Measurements from ENCODE around the gene PLEKHM2.

Gene PLEKHM2

GRCh38 chr1:15733218-15733725, 49.2 kb downstream of the PLEKHM2 start:
- Histone ChIP-seq H2AFZ (ENCODE audit: low read depth, low read length) (no peak overlapping the region), H3K4me2 (ENCODE audit: insufficient read depth, low read length) (no peak overlapping the region), H3K36me3 (ENCODE audit: insufficient read depth, low read length) (peaks cover 64% of the 10 kb centered on the region), H3K79me2 (ENCODE audit: insufficient read depth, low read length) (no peaks in the 10 kb centered on the region), H4K20me1 (ENCODE audit: insufficient read depth, low read length) (no peaks in the 10 kb centered on the region; the same call in 1 of the 2 replicates), H3K9ac (ENCODE audit: low read depth, low read length) (no peak overlapping the region), H3K4me1 (ENCODE audit: insufficient read depth, low read length) (no peaks in the 10 kb centered on the region), H3K9me3 (ENCODE audit: insufficient read depth, low read length, severe bottlenecking) (no peaks in the 10 kb centered on the region), H3K27ac (ENCODE audit: low read length) (no peak overlapping the region), H3K27me3 (ENCODE audit: insufficient read depth, low read length, poor library complexity) (no peaks in the 10 kb centered on the region), H3K4me3 (ENCODE audit: low read depth in 1 of 2, low read length in 2 of 2) (no peak overlapping the region)
- DNase-seq (no peak), ATAC-seq (ENCODE audit: insufficient read depth, low read depth) (no peak)
- TF ChIP-seq, protein P1, sequence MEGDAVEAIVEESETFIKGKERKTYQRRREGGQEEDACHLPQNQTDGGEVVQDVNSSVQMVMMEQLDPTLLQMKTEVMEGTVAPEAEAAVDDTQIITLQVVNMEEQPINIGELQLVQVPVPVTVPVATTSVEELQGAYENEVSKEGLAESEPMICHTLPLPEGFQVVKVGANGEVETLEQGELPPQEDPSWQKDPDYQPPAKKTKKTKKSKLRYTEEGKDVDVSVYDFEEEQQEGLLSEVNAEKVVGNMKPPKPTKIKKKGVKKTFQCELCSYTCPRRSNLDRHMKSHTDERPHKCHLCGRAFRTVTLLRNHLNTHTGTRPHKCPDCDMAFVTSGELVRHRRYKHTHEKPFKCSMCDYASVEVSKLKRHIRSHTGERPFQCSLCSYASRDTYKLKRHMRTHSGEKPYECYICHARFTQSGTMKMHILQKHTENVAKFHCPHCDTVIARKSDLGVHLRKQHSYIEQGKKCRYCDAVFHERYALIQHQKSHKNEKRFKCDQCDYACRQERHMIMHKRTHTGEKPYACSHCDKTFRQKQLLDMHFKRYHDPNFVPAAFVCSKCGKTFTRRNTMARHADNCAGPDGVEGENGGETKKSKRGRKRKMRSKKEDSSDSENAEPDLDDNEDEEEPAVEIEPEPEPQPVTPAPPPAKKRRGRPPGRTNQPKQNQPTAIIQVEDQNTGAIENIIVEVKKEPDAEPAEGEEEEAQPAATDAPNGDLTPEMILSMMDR (IDR thresholded peaks at IDR 0.05; ENCODE audit: borderline replicate concordance, extremely low read depth, low read length, poor library complexity, severe bottlenecking) = no peak
- no peak for TF ChIP-seq EZH2 (IDR thresholded peaks at IDR 0.05; ENCODE audit: borderline replicate concordance, low read depth, low read length, severe bottlenecking)

GRCh38 chr1:15733726-15734226, 49.7 kb downstream of the PLEKHM2 start:
- Histone ChIP-seq H3K9me3 (ENCODE audit: insufficient read depth, low read length, severe bottlenecking) (no peaks in the 10 kb centered on the region), H3K9ac (ENCODE audit: low read depth, low read length) (no peak overlapping the region), H3K36me3 (ENCODE audit: insufficient read depth, low read length) (peaks cover 59% of the 10 kb centered on the region), H3K79me2 (ENCODE audit: insufficient read depth, low read length) (no peaks in the 10 kb centered on the region), H3K4me1 (ENCODE audit: insufficient read depth, low read length) (no peaks in the 10 kb centered on the region), H3K4me2 (ENCODE audit: insufficient read depth, low read length) (no peak overlapping the region), H2AFZ (ENCODE audit: low read depth, low read length) (no peak overlapping the region), H3K27me3 (ENCODE audit: insufficient read depth, low read length, poor library complexity) (no peaks in the 10 kb centered on the region), H4K20me1 (ENCODE audit: insufficient read depth, low read length) (no peaks in the 10 kb centered on the region), H3K4me3 (ENCODE audit: low read depth in 1 of 2, low read length in 2 of 2) (no peak overlapping the region), H3K27ac (ENCODE audit: low read length) (no peak overlapping the region)
- ATAC-seq (ENCODE audit: insufficient read depth, low read depth) (no peak), DNase-seq (no peak)
- TF ChIP-seq, protein P1 (IDR thresholded peaks at IDR 0.05; ENCODE audit: borderline replicate concordance, extremely low read depth, low read length, poor library complexity, severe bottlenecking) = no peak
- TF ChIP-seq EZH2 (IDR thresholded peaks at IDR 0.05; ENCODE audit: borderline replicate concordance, low read depth, low read length, severe bottlenecking) = no peak

GRCh38 chr1:15734296-15734695, 50.2 kb downstream of the PLEKHM2 start:
- TF ChIP-seq, protein P1 (IDR thresholded peaks at IDR 0.05; ENCODE audit: borderline replicate concordance, extremely low read depth, low read length, poor library complexity, severe bottlenecking) = no peak
- no peak for TF ChIP-seq EZH2 (IDR thresholded peaks at IDR 0.05; ENCODE audit: borderline replicate concordance, low read depth, low read length, severe bottlenecking)
- Histone ChIP-seq H3K27ac (ENCODE audit: low read length) (no peak overlapping the region), H3K4me2 (ENCODE audit: insufficient read depth, low read length) (no peak overlapping the region), H3K4me3 (ENCODE audit: low read depth in 1 of 2, low read length in 2 of 2) (no peak overlapping the region), H2AFZ (ENCODE audit: low read depth, low read length) (no peak overlapping the region), H4K20me1 (ENCODE audit: insufficient read depth, low read length) (no peaks in the 10 kb centered on the region), H3K27me3 (ENCODE audit: insufficient read depth, low read length, poor library complexity) (no peaks in the 10 kb centered on the region), H3K9me3 (ENCODE audit: insufficient read depth, low read length, severe bottlenecking) (no peaks in the 10 kb centered on the region), H3K79me2 (ENCODE audit: insufficient read depth, low read length) (no peaks in the 10 kb centered on the region), H3K4me1 (ENCODE audit: insufficient read depth, low read length) (no peaks in the 10 kb centered on the region), H3K9ac (ENCODE audit: low read depth, low read length) (no peak overlapping the region), H3K36me3 (ENCODE audit: insufficient read depth, low read length) (peaks cover 54% of the 10 kb centered on the region)
- DNase-seq (no peak), ATAC-seq (ENCODE audit: insufficient read depth, low read depth) (no peak)

All from DND-41 (cell line).